ENCODE results near the gene CD200.

DNA sequence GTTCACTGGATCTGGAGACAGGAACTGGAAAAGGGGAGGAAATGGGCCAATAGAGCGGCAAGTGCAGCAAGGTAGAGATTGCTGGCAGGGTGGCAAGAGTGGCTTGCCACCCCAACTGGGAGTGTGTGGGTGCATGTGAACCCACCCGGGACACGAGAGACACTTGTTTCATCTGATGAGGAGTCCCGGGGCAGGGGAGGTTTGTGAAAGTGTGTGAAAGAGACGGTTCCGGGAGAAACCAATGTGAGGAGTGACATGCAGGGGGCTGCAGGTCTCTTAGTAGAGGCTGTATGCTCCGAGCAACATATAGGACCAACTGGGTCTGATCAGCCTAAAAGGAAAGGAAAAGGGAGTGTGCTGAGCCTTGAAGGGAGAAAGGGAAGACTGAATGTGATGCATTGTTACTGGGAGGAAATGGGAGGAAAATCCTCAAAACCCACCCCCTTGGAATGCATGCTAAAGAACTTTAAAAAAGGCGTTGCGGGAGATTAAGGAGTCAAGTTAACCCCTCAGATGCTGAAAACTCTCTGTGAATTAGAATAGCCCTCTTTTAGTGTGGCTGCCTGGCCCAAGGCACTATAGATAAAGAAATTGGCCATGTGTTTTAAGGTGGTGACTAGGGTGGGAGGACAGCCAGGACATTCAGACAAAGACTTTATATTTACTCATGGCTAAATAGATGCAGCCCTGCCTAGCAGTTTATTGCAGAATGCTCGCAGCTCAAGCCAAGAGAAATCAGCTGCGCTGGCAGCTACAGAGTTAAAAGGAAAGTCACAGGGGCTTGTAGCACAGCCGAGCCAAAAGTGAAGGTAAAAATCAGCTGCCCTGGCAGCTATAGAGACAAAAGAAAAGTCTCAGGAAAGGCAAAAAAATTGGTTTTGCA is 29.8 kb upstream of the CD200 start:
- no peak for TF ChIP-seq CTCF (conservative IDR thresholded peaks at IDR 0.05; ENCODE audit: low read depth in 2 of 2)
- peak; percentile 63; the same call in 1 of the 2 replicates for TF ChIP-seq ZNF462 (CRISPR knock-in tag; IDR thresholded peaks at IDR 0.05)
- peak; percentile 86 for TF ChIP-seq POLR2AphosphoS5 (IDR thresholded peaks at IDR 0.05; ENCODE audit: low read depth)
